ENCODE measurements around the gene NOP58.

DNA sequence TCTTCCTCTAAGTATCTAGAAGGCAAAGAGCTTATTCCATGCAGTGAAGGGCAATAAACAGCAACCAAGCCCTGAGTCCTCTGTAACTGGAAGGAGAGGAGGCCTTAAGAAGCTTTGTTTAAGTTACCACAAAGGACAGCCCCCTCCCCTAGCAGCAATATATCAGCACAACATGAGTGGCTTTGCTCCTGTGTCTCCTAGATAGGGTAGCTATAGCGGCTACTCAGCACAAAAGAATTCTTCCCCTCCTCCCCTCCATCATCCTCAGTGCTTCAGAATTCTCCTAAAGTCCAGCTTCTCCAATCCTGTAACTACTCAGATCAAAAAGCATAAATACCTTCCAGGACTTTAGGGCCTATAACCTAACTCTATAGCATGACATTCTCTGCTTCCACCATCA lies 43.7 kb upstream of the NOP58 start:
- TF ChIP-seq CREB1 (IDR thresholded peaks at IDR 0.05), result no peak
- TF ChIP-seq, protein P1, sequence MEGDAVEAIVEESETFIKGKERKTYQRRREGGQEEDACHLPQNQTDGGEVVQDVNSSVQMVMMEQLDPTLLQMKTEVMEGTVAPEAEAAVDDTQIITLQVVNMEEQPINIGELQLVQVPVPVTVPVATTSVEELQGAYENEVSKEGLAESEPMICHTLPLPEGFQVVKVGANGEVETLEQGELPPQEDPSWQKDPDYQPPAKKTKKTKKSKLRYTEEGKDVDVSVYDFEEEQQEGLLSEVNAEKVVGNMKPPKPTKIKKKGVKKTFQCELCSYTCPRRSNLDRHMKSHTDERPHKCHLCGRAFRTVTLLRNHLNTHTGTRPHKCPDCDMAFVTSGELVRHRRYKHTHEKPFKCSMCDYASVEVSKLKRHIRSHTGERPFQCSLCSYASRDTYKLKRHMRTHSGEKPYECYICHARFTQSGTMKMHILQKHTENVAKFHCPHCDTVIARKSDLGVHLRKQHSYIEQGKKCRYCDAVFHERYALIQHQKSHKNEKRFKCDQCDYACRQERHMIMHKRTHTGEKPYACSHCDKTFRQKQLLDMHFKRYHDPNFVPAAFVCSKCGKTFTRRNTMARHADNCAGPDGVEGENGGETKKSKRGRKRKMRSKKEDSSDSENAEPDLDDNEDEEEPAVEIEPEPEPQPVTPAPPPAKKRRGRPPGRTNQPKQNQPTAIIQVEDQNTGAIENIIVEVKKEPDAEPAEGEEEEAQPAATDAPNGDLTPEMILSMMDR (IDR thresholded peaks at IDR 0.05; ENCODE audit: control extremely low read depth in 1 of 3, insufficient read depth in 1 of 3, low read depth in 1 of 3, low read length in 3 of 3), result no peak
- TF ChIP-seq TCF12 (IDR thresholded peaks at IDR 0.05; ENCODE audit: low read depth, low read length), result no peak
- no peak for TF ChIP-seq POLR2A (IDR thresholded peaks at IDR 0.05; ENCODE audit: control extremely low read depth in 1 of 2, low read depth in 2 of 2, low read length in 2 of 2)
- no peak for TF ChIP-seq EZH2 (IDR thresholded peaks at IDR 0.05; ENCODE audit: low read depth, low read length, severe bottlenecking)
- no peak for TF ChIP-seq KDM1A (IDR thresholded peaks at IDR 0.05; ENCODE audit: borderline replicate concordance, low read length)
- no peak for TF ChIP-seq HDAC6 (IDR thresholded peaks at IDR 0.05; ENCODE audit: low read depth, low read length)
- TF ChIP-seq BACH1 (IDR thresholded peaks at IDR 0.05; ENCODE audit: low read length), result no peak
- TF ChIP-seq, protein P2, sequence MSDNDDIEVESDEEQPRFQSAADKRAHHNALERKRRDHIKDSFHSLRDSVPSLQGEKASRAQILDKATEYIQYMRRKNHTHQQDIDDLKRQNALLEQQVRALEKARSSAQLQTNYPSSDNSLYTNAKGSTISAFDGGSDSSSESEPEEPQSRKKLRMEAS (IDR thresholded peaks at IDR 0.05), result no peak
- no peak for TF ChIP-seq RFX5 (IDR thresholded peaks at IDR 0.05; ENCODE audit: borderline replicate concordance, low read depth, low read length)
- TF ChIP-seq FOSL1 (IDR thresholded peaks at IDR 0.05; ENCODE audit: insufficient read depth, low read depth, low read length), result no peak
- no peak for TF ChIP-seq YY1 (IDR thresholded peaks at IDR 0.05; ENCODE audit: low read depth, low read length)
- no peak for TF ChIP-seq ATF2 (IDR thresholded peaks at IDR 0.05; ENCODE audit: low read length)
- TF ChIP-seq, protein P3, sequence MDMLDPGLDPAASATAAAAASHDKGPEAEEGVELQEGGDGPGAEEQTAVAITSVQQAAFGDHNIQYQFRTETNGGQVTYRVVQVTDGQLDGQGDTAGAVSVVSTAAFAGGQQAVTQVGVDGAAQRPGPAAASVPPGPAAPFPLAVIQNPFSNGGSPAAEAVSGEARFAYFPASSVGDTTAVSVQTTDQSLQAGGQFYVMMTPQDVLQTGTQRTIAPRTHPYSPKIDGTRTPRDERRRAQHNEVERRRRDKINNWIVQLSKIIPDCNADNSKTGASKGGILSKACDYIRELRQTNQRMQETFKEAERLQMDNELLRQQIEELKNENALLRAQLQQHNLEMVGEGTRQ (IDR thresholded peaks at IDR 0.05; ENCODE audit: low read length), result no peak

Measured in H1 (cell line).